Activated CD4-positive, alpha-beta T cell treated with anti-CD3 and anti-CD28 coated beads, Interleukin-10, Interleukin-2, amounts not matched to agents 100 ng/mL and 50 ng/mL, durations not matched to agents 16 hours and 8 hours (primary cell): ENCODE results near the gene GRK1.
"Not testable (repeated sequence)": the region's sequence is repeated elsewhere in the genome, so short reads cannot be mapped to it uniquely, and the experiment has no call there.

ENCODE experiments used
- DNase-seq: peaks from one replicate; pipeline ENCODE4 v3.0.0-alpha.2; 2020

Gene GRK1

DNA sequence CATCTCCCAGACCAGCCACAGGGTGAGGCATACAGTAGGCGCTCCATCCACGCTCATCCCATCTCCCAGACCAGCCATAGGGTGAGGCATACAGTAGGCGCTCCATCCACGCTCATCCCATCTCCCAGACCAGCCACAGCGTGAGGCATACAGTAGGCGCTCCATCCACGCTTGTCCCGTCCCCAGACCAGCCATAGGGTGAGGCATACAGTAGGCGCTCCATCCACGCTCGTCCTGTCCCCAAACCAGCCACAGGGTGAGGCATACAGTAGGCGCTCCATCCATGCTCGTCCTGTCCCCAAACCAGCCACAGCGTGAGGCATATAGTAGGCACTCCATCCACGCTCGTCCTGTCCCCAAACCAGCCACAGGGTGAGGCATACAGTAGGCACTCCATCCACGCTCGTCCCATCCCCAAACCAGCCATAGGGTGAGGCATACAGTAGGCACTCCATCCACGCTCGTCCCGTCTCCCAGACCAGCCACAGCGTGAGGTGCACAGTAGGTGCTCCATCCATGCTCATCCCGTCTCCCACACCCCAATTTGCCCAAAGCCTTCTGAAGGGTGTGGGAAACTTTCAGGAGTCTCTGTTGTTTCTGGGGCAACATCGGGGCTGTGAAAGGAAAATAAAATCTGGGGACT lies 78.6 kb downstream of the GRK1 start:
- not testable (repeated sequence) for DNase-seq

DNA sequence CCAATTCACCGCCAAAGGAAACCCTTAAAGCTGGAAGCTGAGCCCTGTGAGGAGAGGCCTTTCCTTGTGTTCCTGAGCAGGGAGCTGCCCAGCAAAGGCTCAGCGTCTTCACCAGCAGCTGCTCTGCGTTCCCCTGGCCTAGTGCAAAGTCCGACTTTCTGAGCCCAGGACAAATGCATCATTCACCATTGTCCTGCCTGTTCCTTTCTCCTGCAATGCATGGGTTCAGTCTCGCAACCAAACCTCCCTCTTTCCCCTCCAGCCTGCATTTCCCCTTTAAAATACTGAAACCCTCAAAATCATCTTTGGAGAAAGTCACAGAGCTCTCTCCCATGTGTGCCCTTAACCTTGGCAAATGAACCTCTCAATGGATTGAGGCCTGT lies 79.1 kb downstream of the GRK1 start:
- no peak for DNase-seq

DNA sequence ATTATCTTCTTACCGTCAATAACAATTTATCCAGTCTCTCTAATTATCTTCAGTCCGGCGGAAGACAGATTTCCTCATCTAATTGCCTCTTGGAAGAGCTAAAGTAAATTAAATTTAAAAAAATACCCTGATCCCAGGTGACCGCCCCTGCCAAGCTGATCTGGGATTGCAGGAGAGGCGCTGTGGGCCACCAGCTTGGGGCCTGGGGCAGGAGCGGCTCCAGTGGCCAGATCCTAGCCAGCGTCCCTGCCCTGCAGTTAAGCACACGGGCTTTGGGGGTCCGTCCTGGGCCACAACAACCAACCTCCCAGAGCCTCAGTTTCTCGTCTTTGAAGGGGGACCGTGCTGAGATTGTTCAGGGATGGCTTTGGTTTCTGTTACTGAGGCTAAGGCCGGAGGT lies 79.7 kb downstream of the GRK1 start:
- no peak for DNase-seq

DNA sequence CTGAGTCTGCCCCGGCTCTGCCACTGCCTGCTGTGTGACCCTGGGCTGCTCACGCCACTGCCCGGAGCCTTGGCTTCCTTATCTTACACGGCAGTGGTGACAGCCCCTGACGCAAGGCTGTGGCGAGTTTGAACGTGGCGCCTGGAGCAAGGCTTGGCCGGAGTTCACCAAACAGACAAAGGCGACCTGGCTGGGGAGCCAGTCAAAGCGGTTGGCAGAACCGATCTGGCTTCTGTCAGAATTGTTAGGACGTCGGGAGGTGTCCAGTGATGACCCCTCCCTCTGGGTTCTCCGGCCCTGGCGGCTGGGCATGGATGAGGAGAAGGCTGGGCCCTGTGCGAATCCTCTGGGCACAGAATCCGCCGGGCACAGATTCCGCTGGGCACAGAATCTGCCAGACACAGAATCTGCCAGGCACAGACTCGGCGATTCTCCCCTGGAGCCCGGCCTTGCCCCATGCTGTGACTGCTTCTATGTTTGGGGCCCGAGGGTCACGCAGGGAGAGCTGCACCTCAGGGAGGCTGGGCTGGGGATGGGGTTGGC lies 80.3 kb downstream of the GRK1 start:
- DNase-seq, result no peak

DNA sequence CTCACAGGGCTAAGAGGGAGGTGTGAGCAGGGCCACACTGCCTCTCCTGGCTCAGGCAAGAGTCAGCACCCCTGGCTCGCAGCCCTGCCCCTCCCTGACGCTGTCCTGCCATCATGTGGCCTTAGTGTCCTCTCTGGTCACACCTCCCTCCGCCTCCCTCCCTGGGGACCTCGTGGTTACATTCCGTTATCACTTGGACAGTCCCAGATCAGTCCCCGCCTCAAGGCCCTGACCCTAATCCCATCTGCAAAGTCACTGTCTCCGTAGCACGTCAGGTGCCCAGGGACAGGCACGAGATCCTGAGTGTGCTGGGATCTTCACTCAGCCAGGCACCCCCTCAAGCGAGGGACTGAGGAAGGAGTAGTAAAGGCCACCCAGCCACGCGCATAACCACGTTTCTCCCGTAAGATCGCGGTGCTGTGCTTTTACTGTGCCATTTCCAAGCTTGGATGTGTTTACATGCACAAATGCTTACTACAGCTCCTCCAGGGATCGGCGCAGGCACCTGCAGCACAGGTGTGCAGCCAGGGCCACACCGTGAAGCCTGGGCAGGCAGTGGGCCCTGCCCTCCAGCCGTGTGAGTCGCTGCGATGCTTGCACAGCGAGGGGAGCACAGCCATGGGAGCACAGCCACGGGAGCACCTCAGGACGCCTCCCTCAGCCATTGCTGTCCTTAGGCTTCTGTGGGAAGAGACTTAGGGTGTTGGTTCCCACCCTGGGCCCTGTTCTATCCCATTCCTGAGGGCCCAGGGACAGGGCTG lies 81.3 kb downstream of the GRK1 start:
- no peak for DNase-seq

DNA sequence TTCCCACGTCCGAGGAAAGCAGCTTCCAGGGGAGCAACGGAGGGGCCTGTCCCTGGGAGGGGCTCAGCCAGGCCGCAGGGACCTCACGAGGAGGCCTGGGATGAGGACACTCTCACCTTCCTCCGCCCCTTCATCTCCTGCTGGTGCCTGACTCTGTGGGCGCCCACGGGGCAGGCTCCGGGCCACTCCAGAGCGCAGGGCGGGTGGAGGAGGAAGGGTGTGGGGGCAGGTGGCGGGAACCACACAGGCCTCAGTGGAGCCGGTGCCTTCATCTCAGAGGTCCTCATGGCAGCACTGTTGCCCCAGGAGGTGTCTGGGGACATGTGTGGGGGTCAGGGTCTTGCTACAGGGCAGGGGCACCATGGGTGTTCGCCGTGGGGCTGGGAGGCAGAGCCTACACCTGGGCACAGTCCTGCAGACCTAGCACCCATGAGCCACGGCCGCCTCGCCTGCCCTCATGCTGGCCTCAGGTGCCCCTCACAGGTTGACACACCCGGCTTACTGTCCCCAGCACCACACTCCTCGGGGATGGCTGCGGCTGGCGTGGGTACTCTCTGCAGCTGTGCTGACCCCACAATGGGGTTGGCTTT lies 81.9 kb downstream of the GRK1 start:
- DNase-seq, result no peak

DNA sequence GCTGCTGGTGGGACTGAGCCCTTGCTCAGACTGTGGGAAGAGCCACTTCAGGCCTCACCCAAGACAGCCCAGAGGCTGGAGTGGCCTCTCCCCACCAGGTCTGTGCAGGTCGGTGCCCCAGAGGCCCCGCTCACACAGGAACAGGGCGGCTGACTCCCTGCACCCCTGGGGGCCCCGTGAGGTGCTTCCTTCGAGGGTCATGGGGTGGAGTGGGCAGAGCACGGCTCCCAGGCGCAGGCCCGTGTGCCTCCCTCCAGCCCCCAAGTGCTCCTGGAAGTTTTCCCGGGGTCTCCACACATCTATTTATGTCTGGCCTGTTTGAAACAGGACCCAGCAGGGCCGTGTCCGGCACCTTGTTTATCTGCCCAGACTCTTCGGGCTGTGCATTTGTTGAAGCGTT lies 82.5 kb downstream of the GRK1 start:
- no peak for DNase-seq

DNA sequence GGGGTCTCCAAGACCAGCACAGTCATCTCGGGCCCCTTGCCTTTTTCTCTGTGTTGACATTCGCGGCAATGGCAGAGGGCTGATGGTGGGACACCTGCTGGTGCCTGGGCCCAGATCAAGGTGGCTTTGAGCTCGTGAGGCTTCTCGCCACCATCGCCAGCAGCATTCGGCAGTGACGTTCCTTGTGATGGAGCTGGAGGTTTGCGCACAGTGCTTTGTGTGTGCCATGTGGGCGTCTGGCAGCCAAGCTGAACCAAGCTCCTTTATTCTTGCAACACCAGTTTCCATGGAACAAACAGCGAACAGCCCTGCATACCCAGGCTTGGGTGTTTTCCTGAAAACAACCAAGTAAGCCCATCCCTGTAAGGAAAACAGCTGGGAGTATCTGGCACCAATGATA lies 82.9 kb downstream of the GRK1 start:
- no peak for DNase-seq

DNA sequence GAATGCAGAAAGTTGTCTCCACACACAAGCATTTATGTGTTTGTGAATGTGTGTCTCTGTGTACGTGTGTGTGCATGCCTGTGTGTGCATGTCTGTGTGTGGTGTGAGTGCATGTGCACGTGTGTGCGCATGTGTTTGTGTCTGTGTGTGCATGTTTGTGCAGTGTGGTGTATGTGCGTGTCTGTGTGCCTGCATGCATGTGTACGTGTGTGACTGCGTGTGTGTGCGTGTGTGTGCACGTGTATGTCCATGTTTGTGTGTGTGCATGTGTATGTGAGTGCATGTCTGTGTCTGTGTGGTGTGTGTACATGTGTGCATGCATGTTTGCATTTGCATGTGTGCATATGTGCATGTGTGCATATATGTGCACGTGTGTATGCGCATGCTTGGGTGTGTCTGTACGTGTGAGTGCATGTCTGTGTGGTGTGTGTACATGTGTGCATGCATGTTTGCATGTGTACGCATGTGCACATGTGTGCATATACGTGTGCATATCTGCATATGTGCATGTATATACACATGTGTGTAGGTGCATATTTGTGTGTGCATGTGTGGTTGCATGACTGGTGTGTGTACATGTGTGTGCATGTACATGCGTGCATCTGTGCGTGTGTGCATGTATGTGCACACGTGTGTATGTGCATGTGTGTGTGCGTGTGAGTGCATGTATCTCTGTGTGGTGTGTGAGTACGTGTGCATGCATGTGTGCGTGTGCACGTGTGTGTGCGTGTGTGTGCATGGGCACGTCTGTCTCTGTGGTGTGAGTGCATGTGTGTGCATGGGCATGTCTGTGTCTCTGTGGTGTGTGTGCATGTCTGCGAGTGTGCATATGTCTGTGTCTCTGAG lies 83.8 kb downstream of the GRK1 start:
- no peak for DNase-seq

DNA sequence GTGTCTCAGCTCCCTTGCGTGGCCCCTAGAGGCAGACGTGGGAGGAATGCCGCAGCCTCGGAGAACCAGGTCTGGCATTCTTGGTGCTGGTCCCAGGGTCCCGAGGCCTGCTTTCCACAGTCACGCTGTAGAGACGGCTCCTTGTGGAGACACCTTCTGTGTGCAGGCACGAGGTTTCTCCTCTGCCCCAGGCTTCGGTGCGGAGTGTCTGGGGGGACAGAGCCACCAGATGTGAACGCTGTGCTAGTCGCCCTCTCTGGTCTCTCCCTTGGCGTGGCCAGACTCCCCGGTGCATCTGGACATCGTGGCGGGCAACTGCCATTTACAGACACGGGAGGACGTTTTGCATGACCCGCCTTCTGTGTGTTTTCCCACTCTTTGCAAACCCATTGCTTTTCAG lies 84.5 kb downstream of the GRK1 start:
- no peak for DNase-seq

DNA sequence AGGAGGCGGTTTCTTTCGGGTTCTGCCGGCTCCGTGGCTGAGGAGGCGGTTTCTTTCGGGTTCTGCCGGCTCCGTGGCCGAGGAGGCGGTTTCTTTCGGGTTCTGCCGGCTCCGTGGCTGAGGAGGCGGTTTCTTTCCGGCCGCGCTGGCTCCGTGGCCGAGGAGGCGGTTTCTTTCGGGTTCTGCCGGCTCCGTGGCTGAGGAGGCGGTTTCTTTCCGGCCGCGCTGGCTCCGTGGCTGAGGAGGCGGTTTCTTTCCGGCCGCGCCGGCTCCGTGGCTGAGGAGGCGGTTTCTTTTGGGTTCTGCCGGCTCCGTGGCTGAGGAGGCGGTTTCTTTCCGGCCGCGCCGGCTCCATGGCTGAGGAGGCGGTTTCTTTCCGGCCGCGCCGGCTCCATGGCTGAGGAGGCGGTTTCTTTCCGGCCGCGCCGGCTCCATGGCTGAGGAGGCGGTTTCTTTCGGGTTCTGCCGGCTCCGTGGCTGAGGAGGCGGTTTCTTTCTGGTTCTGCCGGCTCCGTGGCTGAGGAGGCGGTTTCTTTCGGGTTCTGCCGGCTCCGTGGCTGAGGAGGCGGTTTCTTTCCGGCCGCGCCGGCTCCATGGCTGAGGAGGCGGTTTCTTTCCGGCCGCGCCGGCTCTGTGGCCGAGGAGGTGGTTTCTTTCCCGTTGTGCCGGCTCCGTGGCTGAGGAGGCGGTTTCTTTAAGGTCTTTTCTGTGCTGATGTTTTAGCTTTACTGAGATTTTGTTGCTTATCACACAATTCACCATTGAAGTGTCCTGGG lies 85.4 kb downstream of the GRK1 start:
- DNase-seq, result not testable (repeated sequence)

DNA sequence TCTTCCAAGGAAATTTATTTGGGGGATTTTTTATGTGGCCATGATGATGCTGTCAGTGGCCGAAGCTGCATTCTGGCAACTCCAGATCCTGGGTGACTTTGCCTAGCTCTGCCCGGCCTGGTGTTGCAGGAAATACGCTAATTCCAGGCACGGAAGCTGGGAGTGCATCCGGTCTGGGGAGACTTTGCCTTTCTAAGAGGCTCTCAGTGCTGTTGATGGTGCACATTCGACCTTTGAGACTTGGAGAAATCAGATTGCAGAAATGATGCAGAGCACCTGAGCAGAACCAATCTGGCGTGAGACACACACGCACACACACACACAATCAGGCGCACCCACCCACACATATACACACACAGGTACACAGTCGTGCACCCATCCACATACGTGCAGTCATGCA lies 86.2 kb downstream of the GRK1 start:
- DNase-seq, result no peak

DNA sequence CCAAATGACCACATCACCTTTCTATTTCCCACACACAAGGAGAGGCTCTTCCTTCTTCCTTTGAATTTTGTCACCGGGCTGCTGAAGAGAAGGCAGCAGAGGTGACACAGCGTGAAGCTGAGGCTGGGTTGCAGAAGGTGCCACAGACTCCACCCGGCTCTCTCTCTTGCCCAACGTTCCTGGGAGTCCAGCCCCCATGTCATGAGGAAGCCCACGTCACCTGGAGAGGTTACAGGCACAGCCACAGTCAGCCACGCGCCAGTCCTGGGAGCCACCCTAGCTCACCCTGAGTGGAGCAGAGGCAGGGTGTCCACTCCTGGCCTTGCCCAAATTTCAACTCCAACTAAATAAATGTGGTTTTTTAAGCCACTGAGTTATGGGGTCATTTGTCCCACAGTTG lies 87.2 kb downstream of the GRK1 start:
- DNase-seq, result no peak

DNA sequence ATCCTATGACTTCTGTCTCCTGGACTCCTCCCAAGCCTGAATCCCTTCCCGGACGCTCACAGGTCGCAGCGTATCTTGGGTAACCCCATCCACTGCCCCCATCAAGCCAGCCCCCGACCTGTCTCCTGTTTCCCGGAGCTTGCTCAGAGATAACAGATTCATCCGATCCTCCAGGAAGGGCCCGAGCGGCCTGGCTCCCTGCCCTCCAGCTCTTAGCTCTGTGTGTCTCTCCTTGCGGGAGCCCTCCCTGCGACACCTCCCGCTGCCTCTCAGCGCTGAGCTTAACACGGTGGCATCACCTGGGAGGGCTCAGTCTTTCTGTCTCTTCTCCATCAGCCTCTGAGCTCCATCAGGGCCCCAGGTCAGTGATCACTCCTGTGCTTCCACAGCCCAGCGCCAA lies 87.7 kb downstream of the GRK1 start:
- DNase-seq, result no peak

DNA sequence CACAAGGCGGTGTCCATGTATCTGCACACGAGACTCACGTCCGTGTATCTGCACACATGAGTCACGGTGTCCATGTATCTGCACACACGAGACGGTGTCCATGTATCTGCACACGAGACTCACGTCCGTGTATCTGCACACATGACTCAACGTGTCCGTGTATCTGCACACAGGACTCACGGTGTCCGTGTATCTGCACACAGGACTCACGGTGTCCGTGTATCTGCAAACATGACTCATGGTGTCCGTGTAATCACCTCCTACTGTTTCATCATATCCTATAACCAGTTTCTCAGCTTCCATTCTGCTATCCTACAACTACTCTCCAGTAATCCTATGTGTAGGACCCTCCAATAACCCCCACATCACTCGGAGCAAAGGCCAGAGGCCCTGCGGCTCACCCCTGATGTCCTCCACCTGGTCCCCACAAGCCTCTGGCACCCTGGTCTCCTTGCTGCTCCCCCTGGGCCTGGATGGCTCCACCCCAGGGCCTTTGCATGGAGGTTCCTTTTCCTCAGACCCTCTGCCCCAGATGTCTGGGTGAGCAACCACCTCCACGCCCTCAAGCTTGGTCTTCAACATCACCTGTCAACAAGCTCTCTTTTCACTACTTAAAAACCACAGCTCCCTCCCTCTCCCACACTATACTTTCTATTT lies 89.5 kb downstream of the GRK1 start:
- DNase-seq, result no peak

DNA sequence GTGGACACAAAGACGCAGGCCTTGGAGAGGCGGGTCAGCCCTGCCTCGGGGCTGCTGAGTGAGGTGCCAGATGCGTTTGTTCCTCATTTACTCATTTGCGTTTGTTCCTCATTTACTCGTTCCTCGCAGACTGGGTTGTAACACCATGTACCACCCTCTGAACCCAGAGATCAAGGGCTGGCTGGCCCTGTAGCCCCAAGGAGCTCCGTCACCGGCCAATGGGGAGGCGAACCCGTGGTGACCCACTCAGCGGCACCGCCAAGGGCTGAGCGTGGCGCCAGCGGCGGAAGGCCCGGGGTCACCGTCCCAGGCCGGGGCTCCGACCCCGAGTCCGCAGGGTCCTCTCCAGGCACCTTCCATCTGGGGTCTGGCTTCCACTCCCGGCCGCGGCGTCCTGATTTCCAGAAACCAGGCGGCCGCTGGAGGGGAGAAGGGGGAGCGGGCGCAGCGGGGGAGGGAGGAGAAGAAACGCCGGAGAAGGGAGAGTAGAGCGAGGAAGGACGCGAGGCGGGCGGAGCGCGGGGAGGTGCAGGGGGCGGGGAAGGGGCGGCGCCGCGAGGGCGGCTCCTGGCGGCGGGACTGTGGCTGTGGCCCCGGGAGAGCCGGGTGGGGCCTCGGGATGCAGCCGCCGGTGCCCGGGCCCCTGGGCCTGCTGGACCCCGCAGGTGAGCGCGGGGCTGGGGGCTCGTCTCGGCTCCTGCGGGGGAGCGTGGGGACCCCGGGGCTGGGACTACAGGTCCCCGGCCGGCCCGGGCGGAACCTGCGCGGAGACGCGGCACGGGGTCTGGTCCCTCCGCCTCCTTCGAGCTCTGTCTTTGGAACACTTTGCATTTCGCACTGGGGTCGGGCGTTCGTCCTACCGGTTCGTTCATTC lies 91.9 kb downstream of the GRK1 start, which contains the start of gene TMEM255B:
TMEM255B (plus strand) TSS at position 576 of the 874 bp plus-strand sequence; CDS start at position 620, 44 bp downstream.
- peak; percentile 69 for DNase-seq

DNA sequence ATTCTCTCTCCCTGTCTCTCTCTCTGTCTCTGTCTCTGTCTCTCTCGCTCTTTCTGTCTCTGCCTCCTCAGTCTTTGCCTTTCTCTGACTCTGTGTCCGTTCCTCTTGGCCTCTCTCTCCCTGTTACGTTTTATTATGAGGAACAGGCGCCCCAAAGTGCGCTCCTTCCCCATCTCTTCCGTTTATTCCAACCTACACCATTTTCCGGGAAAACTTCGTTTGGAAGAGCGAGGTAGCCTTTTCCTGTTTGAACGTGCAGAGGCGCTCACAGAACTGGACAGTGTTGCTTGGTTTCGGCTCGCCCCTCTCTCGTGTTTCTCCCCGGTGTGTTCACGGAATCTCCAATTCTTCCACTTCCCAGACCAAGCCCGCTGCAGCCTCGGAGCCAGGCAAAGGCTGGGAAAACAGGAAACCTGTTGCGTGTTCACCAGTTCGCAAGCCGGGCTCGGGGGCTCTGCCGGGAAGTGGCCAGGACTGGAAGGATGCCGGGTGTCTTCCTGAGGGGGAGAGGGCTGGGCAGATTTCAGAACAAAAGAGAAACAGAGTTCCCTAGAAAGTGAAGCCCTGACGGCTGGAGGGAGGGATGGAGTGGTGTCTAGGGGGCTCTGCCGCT lies 92.6 kb downstream of the GRK1 start:
- DNase-seq, result no peak

DNA sequence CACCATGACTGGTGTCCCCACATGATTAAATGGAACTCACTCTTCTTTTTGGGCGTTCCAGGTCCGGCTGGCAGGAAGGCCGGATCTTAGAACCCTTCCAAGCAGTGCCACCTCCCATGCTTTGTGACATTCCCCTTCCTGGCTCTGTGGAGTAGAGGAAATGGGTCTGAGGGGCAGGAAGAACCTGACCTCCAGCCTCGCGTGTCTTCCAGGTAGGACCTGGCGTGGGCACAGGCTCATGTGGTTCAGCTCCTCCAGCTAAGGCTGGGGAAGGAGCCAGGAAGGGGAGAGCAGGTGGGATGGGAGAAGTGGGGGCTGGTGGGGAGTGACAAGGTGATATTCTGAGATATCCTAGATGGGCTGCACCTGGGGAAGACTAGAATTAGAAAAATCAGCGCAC lies 94.1 kb downstream of the GRK1 start:
- DNase-seq, result no peak

DNA sequence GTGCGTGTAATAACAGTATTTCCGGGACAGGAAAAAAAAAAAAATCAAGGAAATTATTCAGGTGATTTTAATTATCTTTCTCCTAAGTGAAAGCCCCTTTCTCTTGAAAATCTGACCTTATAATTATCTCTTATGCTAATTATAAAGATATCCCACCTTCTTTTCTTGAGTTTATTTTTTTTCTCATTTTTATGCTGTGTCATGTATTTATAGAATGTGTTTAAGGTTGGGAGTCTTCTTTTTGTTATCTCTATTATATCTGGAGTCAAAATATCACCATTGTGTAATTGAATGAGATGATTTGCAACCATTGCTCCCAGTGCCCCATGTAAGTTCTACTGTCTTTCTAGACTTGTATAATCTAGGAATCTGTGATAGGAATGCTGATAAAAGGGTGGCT lies 95.1 kb downstream of the GRK1 start:
- DNase-seq, result no peak

DNA sequence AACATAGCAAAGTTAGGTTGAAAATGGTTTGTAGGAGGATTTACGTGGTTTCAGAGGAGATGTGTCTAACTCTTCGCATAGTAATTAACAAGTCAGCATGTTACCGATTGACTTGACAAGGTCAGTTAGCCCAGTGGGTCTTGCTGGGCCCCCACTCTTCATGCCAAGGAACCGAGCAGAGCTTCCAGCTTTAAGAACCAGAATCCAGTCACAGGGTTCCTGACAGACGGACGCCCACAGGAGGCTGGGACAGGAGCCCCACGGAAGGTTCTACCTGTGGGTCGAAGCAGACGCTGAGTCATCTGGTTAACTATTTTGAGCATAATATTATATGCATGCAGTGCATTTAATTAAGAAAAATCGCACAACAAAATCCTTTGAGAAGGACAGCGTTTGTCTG lies 95.5 kb downstream of the GRK1 start:
- DNase-seq, result no peak
